Suprapubic skin (tissue), 4 donors: ENCODE data around the gene APOBEC3F.
"Not testable (repeated sequence)": the region's sequence is repeated elsewhere in the genome, so short reads cannot be mapped to it uniquely, and the experiment has no call there.

Source experiments
- POLR2A ChIP-seq, 2 donors: fragments of 450-650 bp; IDR thresholded peaks; one replicate each; pipeline ENCODE4 v1.6.1; 2017; ENCODE audit warnings: antibody characterized with exemption in 2 of 2, mild to moderate bottlenecking in 2 of 2, moderate library complexity in 2 of 2
- POLR2AphosphoS5 ChIP-seq, 3 donors: sonication (generic); formaldehyde crosslinking; IDR thresholded peaks; one replicate each; pipeline ENCODE4 v1.6.1; 2017; ENCODE audit warnings: antibody characterized with exemption in 3 of 3
- TF ChIP-seq, protein P1 (sequence below), 2 donors: fragments of 200-600 bp in 1 of 2; fragments of 450-650 bp in 1 of 2; sonication (generic) in 1 of 2; IDR thresholded peaks; one replicate each; pipeline ENCODE4 v1.5.1; 2016 to 2019; ENCODE audit warnings: antibody characterized with exemption in 2 of 2, mild to moderate bottlenecking in 1 of 2, moderate library complexity in 1 of 2

DNA sequence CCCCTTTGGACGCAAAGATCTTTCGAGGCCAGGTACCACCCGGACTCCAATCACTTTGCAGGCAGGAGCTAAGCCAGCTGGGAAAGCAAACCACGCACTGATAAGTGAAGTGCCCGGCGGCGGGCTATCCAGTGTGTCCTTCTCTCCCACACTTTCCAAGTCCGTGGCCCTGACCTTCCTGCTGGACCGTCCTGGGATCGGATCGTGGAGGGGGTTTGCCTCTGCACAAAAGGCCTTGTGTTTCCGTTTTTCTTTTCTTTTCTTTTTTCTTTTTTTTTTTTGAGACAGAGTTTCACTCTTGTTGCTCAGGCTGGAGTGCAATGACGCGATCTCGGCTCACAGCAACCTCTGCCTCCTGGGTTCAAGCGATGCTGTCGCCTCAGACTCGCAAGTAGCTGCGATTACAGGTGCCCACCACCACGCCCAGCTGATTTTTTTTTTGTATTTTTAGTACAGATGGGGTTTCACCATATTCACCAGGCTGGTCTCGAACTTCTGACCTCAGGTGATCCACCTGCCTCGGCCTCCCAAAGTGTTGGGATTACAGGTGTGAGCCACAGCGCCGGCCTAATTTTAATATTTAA, 38.5 kb downstream of the APOBEC3F start:
- TF ChIP-seq, protein P1, sequence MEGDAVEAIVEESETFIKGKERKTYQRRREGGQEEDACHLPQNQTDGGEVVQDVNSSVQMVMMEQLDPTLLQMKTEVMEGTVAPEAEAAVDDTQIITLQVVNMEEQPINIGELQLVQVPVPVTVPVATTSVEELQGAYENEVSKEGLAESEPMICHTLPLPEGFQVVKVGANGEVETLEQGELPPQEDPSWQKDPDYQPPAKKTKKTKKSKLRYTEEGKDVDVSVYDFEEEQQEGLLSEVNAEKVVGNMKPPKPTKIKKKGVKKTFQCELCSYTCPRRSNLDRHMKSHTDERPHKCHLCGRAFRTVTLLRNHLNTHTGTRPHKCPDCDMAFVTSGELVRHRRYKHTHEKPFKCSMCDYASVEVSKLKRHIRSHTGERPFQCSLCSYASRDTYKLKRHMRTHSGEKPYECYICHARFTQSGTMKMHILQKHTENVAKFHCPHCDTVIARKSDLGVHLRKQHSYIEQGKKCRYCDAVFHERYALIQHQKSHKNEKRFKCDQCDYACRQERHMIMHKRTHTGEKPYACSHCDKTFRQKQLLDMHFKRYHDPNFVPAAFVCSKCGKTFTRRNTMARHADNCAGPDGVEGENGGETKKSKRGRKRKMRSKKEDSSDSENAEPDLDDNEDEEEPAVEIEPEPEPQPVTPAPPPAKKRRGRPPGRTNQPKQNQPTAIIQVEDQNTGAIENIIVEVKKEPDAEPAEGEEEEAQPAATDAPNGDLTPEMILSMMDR (IDR thresholded peaks at IDR 0.05): not testable (repeated sequence)
- not testable (repeated sequence) for TF ChIP-seq POLR2AphosphoS5, POLR2A (IDR thresholded peaks at IDR 0.05)
